Right cardiac atrium (tissue), 5 donors: Measurements from ENCODE around the gene ENTHD1. TPM values are rescaled to one million over a fixed set of nuclear protein-coding genes. Genes with fewer than 3 reads are reported as not detected.

Source experiments
- ATAC-seq, 2 donors: fragments of 200-7000 bp; cut with Tn5 transposase; one replicate each; pipeline versions ENCODE4 v1.8.0 to v1.9.1; 2020; ENCODE audit warnings: moderate library complexity in 2 of 2, mild to moderate bottlenecking in 1 of 2
- DNase-seq, 3 donors: peaks; one replicate each; pipeline ENCODE4 v3.0.0-alpha.2; 2020
- H3K27ac ChIP-seq: one replicate; pipeline ENCODE4 v1.5.1; 2013; ENCODE audit warnings: mild to moderate bottlenecking, low read length, control low read depth, moderate library complexity
- H3K27me3 ChIP-seq: one replicate; pipeline ENCODE4 v1.6.1; 2013; ENCODE audit not compliant: control insufficient read depth, insufficient read depth
- H3K4me1 ChIP-seq: one replicate; pipeline ENCODE4 v1.6.1; 2013; ENCODE audit warnings: low read length; ENCODE audit not compliant: control insufficient read depth, insufficient read depth
- H3K4me3 ChIP-seq: one replicate; pipeline ENCODE4 v1.5.1; 2013; ENCODE audit warnings: low read length, control low read depth
- H3K9me3 ChIP-seq: one replicate; pipeline ENCODE4 v1.6.1; 2013; ENCODE audit warnings: low read length; ENCODE audit not compliant: control insufficient read depth
- WGBS: extraction: QIAGEN DNeasy Blood & Tissue Kit; methylation state at CpG from one replicate; pipeline ENCODE4 v1.1.7; 2013; 5-methylcytosine and 5-hydroxymethylcytosine counted together
- intact Hi-C, 4 donors: fragments of 100-400 bp; cut with DNase I; formaldehyde crosslinking; loops; one replicate each; pipeline versions ENCODE4 v1.11.0 to v1.14.0; 2022 to 2023
- polyA plus RNA-seq: library from polyadenylated mRNA; stranded (reverse); fragments of 200-250 nt; gene quantifications from one replicate; pipeline ENCODE4 v1.2.3, GENCODE V29; 2013
- total RNA-seq, 4 donors: library from RNA; stranded (reverse); fragmentation: NEBNext Ultra II Directional; extraction: Animal tissue kit (Norgen Biotek cat#: 25700); gene quantifications; one replicate each; pipeline ENCODE4 v1.2.1, GENCODE V29; 2021
- donor health status: healthy with polysubstance abuse.
- donor health status: DM: no; HTN: yes; CAD: no.
- donor health status: DM: no; HTN: no; CAD: no.
- donor health status: DM: no; HTN: yes; CAD: no; lungs with severe emphysema.
- donor health status: DM: yes; HTN: yes; CAD: no.

ENTHD1 gene
- total and polyA plus RNA-seq, 5 donors = 0.02 TPM; not detected in 4

- H3K27me3 ChIP-seq = no peaks in the 10 kb centered on the region
- no peak overlapping the region for H3K4me3 ChIP-seq
- 78% methylated on average over 4 of the region's 4 CpGs for WGBS
- no peaks in the 10 kb centered on the region for H3K9me3 ChIP-seq
- intact Hi-C loops = no loop called here
- ATAC-seq = no peak
- no peak for DNase-seq
- no peak overlapping the region for H3K27ac ChIP-seq
- no peaks in the 10 kb centered on the region for H3K4me1 ChIP-seq
These were observed 83.6 kb downstream of the ENTHD1 start for GRCh38 chr22:39809772-39810557.

DNA sequence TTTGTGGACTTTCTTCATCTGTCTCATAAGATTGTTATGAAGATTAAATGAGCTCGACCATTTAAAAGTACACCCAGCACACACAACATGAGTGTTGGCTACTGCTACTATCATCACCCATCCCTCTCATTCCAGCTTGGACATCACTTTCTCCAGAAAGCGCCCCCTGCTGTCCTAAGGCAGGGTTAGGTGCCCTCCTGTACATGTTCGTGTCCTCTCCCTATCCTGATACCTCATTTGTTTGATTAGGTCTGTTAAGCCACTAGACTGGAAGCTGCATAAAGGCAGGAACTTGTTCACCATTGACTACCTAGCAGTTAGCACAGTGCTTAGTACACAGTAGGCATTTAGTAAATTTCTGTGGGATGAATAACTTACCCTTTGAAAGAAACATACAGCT lies 85.5 kb downstream of the ENTHD1 start:
- no peak for DNase-seq
- Histone ChIP-seq H3K27me3 (no peaks in the 10 kb centered on the region), H3K9me3 (no peaks in the 10 kb centered on the region)

GRCh38 chr22:39806109-39806508 lies 87.5 kb downstream of the ENTHD1 start:
- intact Hi-C loops = no loop called here
- Histone ChIP-seq H3K4me1 (no peaks in the 10 kb centered on the region), H3K4me3 (no peak overlapping the region), H3K27ac (no peak overlapping the region), H3K9me3 (no peaks in the 10 kb centered on the region), H3K27me3 (no peaks in the 10 kb centered on the region)
- DNase-seq = no peak
- WGBS = 57% methylated on average over 2 of the region's 2 CpGs
- no peak for ATAC-seq

More for the DNA sequence above, 85.5 kb downstream of the ENTHD1 start:
- ATAC-seq = no peak
- 31% methylated on average over 3 of the region's 3 CpGs for WGBS
- intact Hi-C loops = no loop called here
- no peak overlapping the region for H3K27ac ChIP-seq
- no peaks in the 10 kb centered on the region for H3K4me1 ChIP-seq
- no peak overlapping the region for H3K4me3 ChIP-seq

GRCh38 chr22:39805117-39805516 lies 88.4 kb downstream of the ENTHD1 start:
- no peaks in the 10 kb centered on the region for H3K9me3 ChIP-seq
- no peak overlapping the region for H3K4me3 ChIP-seq
- DNase-seq = no peak
- no peaks in the 10 kb centered on the region for H3K27me3 ChIP-seq
- intact Hi-C loops = no loop called here
- WGBS = 81% methylated on average over 5 of the region's 5 CpGs
- no peak for ATAC-seq
- H3K4me1 ChIP-seq = no peaks in the 10 kb centered on the region
- no peak overlapping the region for H3K27ac ChIP-seq

GRCh38 chr22:39802682-39803081 lies 90.9 kb downstream of the ENTHD1 start:
- H3K4me3 ChIP-seq = no peak overlapping the region
- no peak for ATAC-seq
- no peaks in the 10 kb centered on the region for H3K9me3 ChIP-seq
- no peaks in the 10 kb centered on the region for H3K27me3 ChIP-seq
- intact Hi-C loops = no loop called here
- no peaks in the 10 kb centered on the region for H3K4me1 ChIP-seq
- no peak for DNase-seq
- WGBS = 77% methylated on average over 4 of the region's 4 CpGs
- H3K27ac ChIP-seq = no peak overlapping the region

DNA sequence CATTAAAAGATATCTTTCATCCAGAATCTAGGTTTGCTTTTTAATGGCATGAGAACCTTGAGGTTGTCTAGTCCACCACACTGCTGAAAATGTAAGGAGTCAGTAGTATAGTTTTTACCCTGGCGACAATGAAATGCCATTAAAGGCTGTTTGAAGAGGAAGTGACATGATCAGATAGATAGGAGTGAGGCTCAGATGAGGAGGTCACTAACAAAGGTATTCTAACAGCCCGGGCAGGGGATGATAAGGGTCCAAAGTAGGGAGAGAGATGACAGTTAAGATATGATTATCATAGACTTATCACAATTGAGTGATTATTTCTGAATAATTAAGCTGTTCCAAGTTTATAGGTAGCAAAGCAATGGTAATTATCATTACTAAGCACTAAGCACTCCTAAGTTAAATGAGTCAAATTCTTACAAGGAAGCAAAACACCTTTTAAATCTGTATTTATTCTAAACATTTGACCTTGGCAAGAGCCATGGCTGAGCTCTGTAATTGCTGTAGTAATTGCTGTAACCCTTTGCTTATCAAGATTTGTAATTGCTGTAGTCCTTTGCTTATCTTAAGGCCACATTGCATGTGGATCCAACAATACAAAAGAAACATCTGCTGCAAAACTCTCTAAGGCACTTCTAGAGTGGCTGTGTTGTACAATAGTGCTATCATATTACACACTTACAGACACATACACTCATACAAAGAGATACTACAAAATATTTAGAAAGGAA lies 92.6 kb downstream of the ENTHD1 start:
- H3K27ac ChIP-seq = no peak overlapping the region
- no peaks in the 10 kb centered on the region for H3K4me1 ChIP-seq
- no peak overlapping the region for H3K4me3 ChIP-seq
- no peaks in the 10 kb centered on the region for H3K9me3 ChIP-seq
- intact Hi-C loops = no loop called here
- H3K27me3 ChIP-seq = no peaks in the 10 kb centered on the region
- ATAC-seq (no peak), DNase-seq (no peak)
- WGBS = 32% methylated on average over 2 of the region's 2 CpGs

DNA sequence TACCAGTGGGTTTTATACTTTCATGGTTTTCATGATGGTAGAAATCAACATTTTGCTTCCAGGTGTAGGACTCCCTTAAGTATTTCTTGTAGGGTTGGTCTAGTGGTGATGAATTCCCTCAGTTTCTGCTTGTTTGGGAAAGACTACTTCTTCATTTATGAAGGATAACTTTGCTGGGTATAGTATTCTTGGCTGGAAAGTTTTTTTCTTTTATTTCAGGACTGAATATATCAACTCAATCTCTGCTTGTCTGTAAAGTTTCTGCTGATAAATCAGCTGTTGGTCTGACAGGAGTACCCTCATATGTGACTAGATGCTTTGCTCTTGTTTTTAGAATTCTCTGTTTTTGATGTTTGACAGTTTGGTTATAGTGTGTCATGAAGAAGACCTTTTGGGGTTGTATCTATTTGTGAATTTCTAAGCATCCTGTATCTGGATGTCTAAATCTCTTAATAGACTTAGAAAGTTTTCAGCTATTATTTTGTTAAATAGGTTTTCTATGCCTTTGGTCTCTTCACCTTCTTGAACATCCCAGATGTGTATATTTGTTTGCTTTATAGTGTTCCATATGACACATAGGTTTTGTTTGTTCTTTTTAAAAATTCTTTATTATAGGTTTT lies 95.9 kb downstream of the ENTHD1 start:
- intact Hi-C loops = no loop called here
- no peak for ATAC-seq
- H3K9me3 ChIP-seq = no peaks in the 10 kb centered on the region
- no peak overlapping the region for H3K27ac ChIP-seq
- H3K4me1 ChIP-seq = no peaks in the 10 kb centered on the region
- no peak overlapping the region for H3K4me3 ChIP-seq
- no peak for DNase-seq
- H3K27me3 ChIP-seq = no peaks in the 10 kb centered on the region

- no peaks in the 10 kb centered on the region for H3K9me3 ChIP-seq
- ATAC-seq (no peak), DNase-seq (no peak)
- intact Hi-C loops = no loop called here
- 51% methylated on average over 2 of the region's 2 CpGs for whole genome bisulfite sequencing
- no peaks in the 10 kb centered on the region for H3K27me3 ChIP-seq
- H3K27ac ChIP-seq = no peak overlapping the region
- H3K4me3 ChIP-seq = no peak overlapping the region
- H3K4me1 ChIP-seq = no peaks in the 10 kb centered on the region
These were observed 103.8 kb downstream of the ENTHD1 start for GRCh38 chr22:39789788-39790187.

- Histone ChIP-seq H3K27me3 (no peaks in the 10 kb centered on the region), H3K4me1 (no peaks in the 10 kb centered on the region), H3K4me3 (no peak overlapping the region), H3K27ac (no peak overlapping the region), H3K9me3 (no peaks in the 10 kb centered on the region)
- intact Hi-C loops = no loop called here
- WGBS = 66% methylated on average over 5 of the region's 5 CpGs
- DNase-seq (no peak), ATAC-seq (no peak)
These were observed 108.3 kb downstream of the ENTHD1 start for GRCh38 chr22:39785232-39785631.

DNA sequence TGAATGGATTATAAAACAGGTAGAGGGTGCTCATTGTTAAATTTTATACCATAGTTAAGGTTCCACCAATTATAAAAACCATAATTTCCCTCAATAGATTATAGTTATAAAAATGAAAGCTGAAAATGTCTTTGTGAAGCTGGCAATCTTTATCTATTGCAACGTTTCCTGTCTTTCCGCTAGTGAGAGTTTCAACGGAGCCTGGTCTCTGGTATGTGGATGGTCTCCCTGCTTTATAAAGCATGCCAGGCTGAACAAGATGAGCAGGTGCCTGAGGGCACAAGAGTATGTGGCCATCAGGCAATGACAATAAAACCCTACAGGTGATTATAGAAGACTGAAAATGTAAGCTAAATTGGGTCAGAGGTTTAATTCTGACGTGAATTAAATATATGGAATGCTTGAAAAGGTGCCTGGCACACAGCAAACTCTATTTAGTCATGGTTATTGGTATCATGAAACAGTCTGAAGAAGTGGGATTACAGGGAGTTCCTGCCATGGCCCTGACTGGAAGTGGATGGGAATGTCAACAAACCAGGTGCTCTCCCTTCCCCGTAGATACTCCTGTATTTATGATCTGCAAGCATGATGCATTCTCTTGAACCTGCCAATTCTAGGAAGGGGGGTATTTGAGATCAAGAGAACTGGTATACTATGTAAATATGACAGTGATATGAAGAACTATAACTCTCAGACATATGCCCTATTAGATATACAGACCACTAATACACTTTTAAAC lies 115.7 kb downstream of the ENTHD1 start:
- no peaks in the 10 kb centered on the region for H3K9me3 ChIP-seq
- H3K4me1 ChIP-seq = no peaks in the 10 kb centered on the region
- DNase-seq = no peak
- H3K27me3 ChIP-seq = no peaks in the 10 kb centered on the region
- intact Hi-C loops = no loop called here
- H3K27ac ChIP-seq = no peak overlapping the region
- ATAC-seq = no peak
- H3K4me3 ChIP-seq = no peak overlapping the region
- 47% methylated on average over 5 of the region's 5 CpGs for WGBS
